ENCODE results near the gene HORMAD1.
"Not testable (repeated sequence)": the region's sequence is repeated elsewhere in the genome, so short reads cannot be mapped to it uniquely, and the experiment has no call there.

Gene HORMAD1

GRCh38 chr1:150720703-150721102 is at the start of gene HORMAD1:
HORMAD1 (minus strand) TSS chr1:150720895; CDS start chr1:150719505, 1,390 bp downstream.
- H3K27ac ChIP-seq (ENCODE audit: low read length) = no peak within 1 kb of the TSS
- H3K9me3 ChIP-seq (ENCODE audit: control insufficient read depth, low read depth, low read length) = no peaks in the 10 kb centered on the region
- no peaks in the 10 kb centered on the region for H3K4me1 ChIP-seq (ENCODE audit: control insufficient read depth, low read depth, low read length)
- H3K9ac ChIP-seq (ENCODE audit: low read length) = no peak within 1 kb of the TSS
- no peaks in the 10 kb centered on the region for H3K27me3 ChIP-seq (ENCODE audit: control insufficient read depth, insufficient read depth, low read length)
- H3K36me3 ChIP-seq (ENCODE audit: control insufficient read depth, low read depth, low read length) = no peaks in the 10 kb centered on the region
- H3K4me3 ChIP-seq (ENCODE audit: low read length) = no peak within 1 kb of the TSS

- not testable (repeated sequence) for H3K4me3 ChIP-seq (ENCODE audit: low read length); H3K27me3 ChIP-seq (ENCODE audit: control insufficient read depth, insufficient read depth, low read length); H3K36me3 ChIP-seq (ENCODE audit: control insufficient read depth, low read depth, low read length); H3K9me3 ChIP-seq (ENCODE audit: control insufficient read depth, low read depth, low read length); H3K27ac ChIP-seq (ENCODE audit: low read length); H3K4me1 ChIP-seq (ENCODE audit: control insufficient read depth, low read depth, low read length); H3K9ac ChIP-seq (ENCODE audit: low read length)
Observed at GRCh38 chr1:150767704-150768103, 47.0 kb upstream of the HORMAD1 start.

- not testable (repeated sequence) for H3K27ac ChIP-seq (ENCODE audit: low read length); H3K9ac ChIP-seq (ENCODE audit: low read length); H3K27me3 ChIP-seq (ENCODE audit: control insufficient read depth, insufficient read depth, low read length); H3K4me1 ChIP-seq (ENCODE audit: control insufficient read depth, low read depth, low read length); H3K36me3 ChIP-seq (ENCODE audit: control insufficient read depth, low read depth, low read length); H3K4me3 ChIP-seq (ENCODE audit: low read length); H3K9me3 ChIP-seq (ENCODE audit: control insufficient read depth, low read depth, low read length)
Observed at GRCh38 chr1:150765977-150766301, 45.2 kb upstream of the HORMAD1 start.

GRCh38 chr1:150765296-150765976 is 44.7 kb upstream of the HORMAD1 start, which contains the start of gene CTSS:
CTSS (minus strand) TSS chr1:150765778; CDS start chr1:150764763, 1,015 bp downstream.
- no peaks in the 10 kb centered on the region for H3K9me3 ChIP-seq (ENCODE audit: control insufficient read depth, low read depth, low read length)
- H3K27ac ChIP-seq (ENCODE audit: low read length) = no peak within 1 kb of the TSS
- no peaks in the 10 kb centered on the region for H3K27me3 ChIP-seq (ENCODE audit: control insufficient read depth, insufficient read depth, low read length)
- H3K9ac ChIP-seq (ENCODE audit: low read length) = no peak within 1 kb of the TSS
- no peak within 1 kb of the TSS for H3K4me3 ChIP-seq (ENCODE audit: low read length)
- no peaks in the 10 kb centered on the region for H3K36me3 ChIP-seq (ENCODE audit: control insufficient read depth, low read depth, low read length)
- no peaks in the 10 kb centered on the region for H3K4me1 ChIP-seq (ENCODE audit: control insufficient read depth, low read depth, low read length)

- Histone ChIP-seq H3K4me3 (ENCODE audit: low read length) (no peak overlapping the region), H3K9ac (ENCODE audit: low read length) (no peak overlapping the region)
Observed at GRCh38 chr1:150764617-150765101, 44.0 kb upstream of the HORMAD1 start.

GRCh38 chr1:150763018-150763417 is 42.3 kb upstream of the HORMAD1 start:
- no peaks in the 10 kb centered on the region for H3K4me1 ChIP-seq (ENCODE audit: control insufficient read depth, low read depth, low read length)

More at GRCh38 chr1:150764617-150765101, 44.0 kb upstream of the HORMAD1 start:
- Histone ChIP-seq H3K9me3 (ENCODE audit: control insufficient read depth, low read depth, low read length) (no peaks in the 10 kb centered on the region), H3K27me3 (ENCODE audit: control insufficient read depth, insufficient read depth, low read length) (no peaks in the 10 kb centered on the region), H3K27ac (ENCODE audit: low read length) (no peak overlapping the region), H3K36me3 (ENCODE audit: control insufficient read depth, low read depth, low read length) (no peaks in the 10 kb centered on the region), H3K4me1 (ENCODE audit: control insufficient read depth, low read depth, low read length) (no peaks in the 10 kb centered on the region)

GRCh38 chr1:150762552-150762951 is 41.9 kb upstream of the HORMAD1 start:
- no peak overlapping the region for H3K4me3 ChIP-seq (ENCODE audit: low read length)
- no peaks in the 10 kb centered on the region for H3K9me3 ChIP-seq (ENCODE audit: control insufficient read depth, low read depth, low read length)
- H3K27me3 ChIP-seq (ENCODE audit: control insufficient read depth, insufficient read depth, low read length) = no peaks in the 10 kb centered on the region
- no peaks in the 10 kb centered on the region for H3K4me1 ChIP-seq (ENCODE audit: control insufficient read depth, low read depth, low read length)
- H3K27ac ChIP-seq (ENCODE audit: low read length) = no peak overlapping the region
- no peaks in the 10 kb centered on the region for H3K36me3 ChIP-seq (ENCODE audit: control insufficient read depth, low read depth, low read length)
- H3K9ac ChIP-seq (ENCODE audit: low read length) = no peak overlapping the region

More at GRCh38 chr1:150763018-150763417, 42.3 kb upstream of the HORMAD1 start:
- Histone ChIP-seq H3K27ac (ENCODE audit: low read length) (no peak overlapping the region), H3K4me3 (ENCODE audit: low read length) (no peak overlapping the region), H3K27me3 (ENCODE audit: control insufficient read depth, insufficient read depth, low read length) (no peaks in the 10 kb centered on the region), H3K9me3 (ENCODE audit: control insufficient read depth, low read depth, low read length) (no peaks in the 10 kb centered on the region), H3K9ac (ENCODE audit: low read length) (no peak overlapping the region), H3K36me3 (ENCODE audit: control insufficient read depth, low read depth, low read length) (no peaks in the 10 kb centered on the region)

GRCh38 chr1:150761801-150762200 is 41.1 kb upstream of the HORMAD1 start:
- H3K27ac ChIP-seq (ENCODE audit: low read length) = no peak overlapping the region
- H3K9ac ChIP-seq (ENCODE audit: low read length) = no peak overlapping the region
- H3K36me3 ChIP-seq (ENCODE audit: control insufficient read depth, low read depth, low read length) = no peaks in the 10 kb centered on the region
- H3K27me3 ChIP-seq (ENCODE audit: control insufficient read depth, insufficient read depth, low read length) = no peaks in the 10 kb centered on the region
- H3K4me1 ChIP-seq (ENCODE audit: control insufficient read depth, low read depth, low read length) = no peaks in the 10 kb centered on the region
- H3K9me3 ChIP-seq (ENCODE audit: control insufficient read depth, low read depth, low read length) = no peaks in the 10 kb centered on the region
- H3K4me3 ChIP-seq (ENCODE audit: low read length) = no peak overlapping the region

- no peaks in the 10 kb centered on the region for H3K9me3 ChIP-seq (ENCODE audit: control insufficient read depth, low read depth, low read length)
- H3K9ac ChIP-seq (ENCODE audit: low read length) = no peak overlapping the region
- no peaks in the 10 kb centered on the region for H3K4me1 ChIP-seq (ENCODE audit: control insufficient read depth, low read depth, low read length)
- no peaks in the 10 kb centered on the region for H3K27me3 ChIP-seq (ENCODE audit: control insufficient read depth, insufficient read depth, low read length)
- H3K4me3 ChIP-seq (ENCODE audit: low read length) = no peak overlapping the region
- H3K36me3 ChIP-seq (ENCODE audit: control insufficient read depth, low read depth, low read length) = no peaks in the 10 kb centered on the region
- H3K27ac ChIP-seq (ENCODE audit: low read length) = no peak overlapping the region
Observed at GRCh38 chr1:150760013-150760412, 39.3 kb upstream of the HORMAD1 start.

- H3K9me3 ChIP-seq (ENCODE audit: control insufficient read depth, low read depth, low read length) = no peaks in the 10 kb centered on the region
- no peaks in the 10 kb centered on the region for H3K27me3 ChIP-seq (ENCODE audit: control insufficient read depth, insufficient read depth, low read length)
- no peak overlapping the region for H3K4me3 ChIP-seq (ENCODE audit: low read length)
- H3K36me3 ChIP-seq (ENCODE audit: control insufficient read depth, low read depth, low read length) = no peaks in the 10 kb centered on the region
- H3K9ac ChIP-seq (ENCODE audit: low read length) = no peak overlapping the region
- no peak overlapping the region for H3K27ac ChIP-seq (ENCODE audit: low read length)
- no peaks in the 10 kb centered on the region for H3K4me1 ChIP-seq (ENCODE audit: control insufficient read depth, low read depth, low read length)
Observed at GRCh38 chr1:150753416-150753815, 32.7 kb upstream of the HORMAD1 start.

GRCh38 chr1:150751443-150751842 is 30.7 kb upstream of the HORMAD1 start:
- H3K36me3 ChIP-seq (ENCODE audit: control insufficient read depth, low read depth, low read length) = no peaks in the 10 kb centered on the region
- H3K9ac ChIP-seq (ENCODE audit: low read length) = no peak overlapping the region

GRCh38 chr1:150749720-150750311 is 29.1 kb upstream of the HORMAD1 start:
- Histone ChIP-seq H3K9me3 (ENCODE audit: control insufficient read depth, low read depth, low read length) (no peaks in the 10 kb centered on the region), H3K4me1 (ENCODE audit: control insufficient read depth, low read depth, low read length) (no peaks in the 10 kb centered on the region), H3K4me3 (ENCODE audit: low read length) (no peak overlapping the region), H3K36me3 (ENCODE audit: control insufficient read depth, low read depth, low read length) (no peaks in the 10 kb centered on the region), H3K27me3 (ENCODE audit: control insufficient read depth, insufficient read depth, low read length) (no peaks in the 10 kb centered on the region), H3K27ac (ENCODE audit: low read length) (no peak overlapping the region), H3K9ac (ENCODE audit: low read length) (no peak overlapping the region)

More at GRCh38 chr1:150751443-150751842, 30.7 kb upstream of the HORMAD1 start:
- H3K27ac ChIP-seq (ENCODE audit: low read length) = no peak overlapping the region
- no peak overlapping the region for H3K4me3 ChIP-seq (ENCODE audit: low read length)
- no peaks in the 10 kb centered on the region for H3K27me3 ChIP-seq (ENCODE audit: control insufficient read depth, insufficient read depth, low read length)
- no peaks in the 10 kb centered on the region for H3K9me3 ChIP-seq (ENCODE audit: control insufficient read depth, low read depth, low read length)
- no peaks in the 10 kb centered on the region for H3K4me1 ChIP-seq (ENCODE audit: control insufficient read depth, low read depth, low read length)
